Kidney epithelial cell (primary cell): ENCODE results near the gene GREB1L. TPM values are rescaled to one million over a fixed set of nuclear protein-coding genes. Genes with fewer than 3 reads are reported as not detected.

ENCODE experiments used
- DNase-seq: peaks from one replicate; pipeline ENCODE4 v3.0.0-alpha.2; 2010; ENCODE audit warnings: low read depth
- H3K27me3 ChIP-seq: 2 replicates; pipeline ENCODE4 v1.6.0; 2011; ENCODE audit warnings: low read length; ENCODE audit not compliant: control insufficient read depth, insufficient read depth
- H3K36me3 ChIP-seq: 2 replicates; pipeline ENCODE4 v1.5.1; 2011; ENCODE audit warnings: low read length; ENCODE audit not compliant: control insufficient read depth, insufficient read depth
- H3K4me3 ChIP-seq: 2 replicates; pipeline ENCODE4 v1.5.1; 2011; ENCODE audit warnings: low read depth, mild to moderate bottlenecking, control low read depth, low read length
- CTCF ChIP-seq: IDR thresholded peaks from 2 replicates; pipeline ENCODE4 v1.5.1; 2011; ENCODE audit warnings: mild to moderate bottlenecking, moderate library complexity, low read length, control low read depth, inconsistent platforms; ENCODE audit not compliant: insufficient read depth, poor library complexity, severe bottlenecking
- total RNA-seq: library from RNA; depleted of rRNA; stranded (reverse); fragments of >200 nt; gene quantifications from 2 replicates; pipeline ENCODE4 v1.2.3, GENCODE V29; 2015

Gene GREB1L
- total RNA-seq, 1 donor from 2014 or later, result 1.5 TPM

- H3K36me3 ChIP-seq, result no peaks in the 10 kb centered on the region
- no peaks in the 10 kb centered on the region for H3K27me3 ChIP-seq
- no peak for TF ChIP-seq CTCF
- no peak for DNase-seq
- no peak overlapping the region for H3K4me3 ChIP-seq
These were observed 58.2 kb downstream of the GREB1L start for GRCh38 chr18:21300035-21300907.

- Histone ChIP-seq H3K27me3 (no peaks in the 10 kb centered on the region), H3K36me3 (no peaks in the 10 kb centered on the region), H3K4me3 (no peak overlapping the region)
- no peak for DNase-seq
- TF ChIP-seq CTCF, result no peak
These were observed 58.8 kb downstream of the GREB1L start for GRCh38 chr18:21300908-21301200.

GRCh38 chr18:21303445-21303844 is 61.4 kb downstream of the GREB1L start:
- no peaks in the 10 kb centered on the region for H3K36me3 ChIP-seq
- TF ChIP-seq CTCF, result no peak
- no peaks in the 10 kb centered on the region for H3K27me3 ChIP-seq
- no peak overlapping the region for H3K4me3 ChIP-seq
- no peak for DNase-seq

- Histone ChIP-seq H3K36me3 (no peaks in the 10 kb centered on the region), H3K4me3 (no peak overlapping the region), H3K27me3 (no peaks in the 10 kb centered on the region)
- no peak for TF ChIP-seq CTCF
- no peak for DNase-seq
These were observed 61.9 kb downstream of the GREB1L start for GRCh38 chr18:21303895-21304294.

GRCh38 chr18:21305621-21306020 is 63.6 kb downstream of the GREB1L start:
- Histone ChIP-seq H3K27me3 (no peaks in the 10 kb centered on the region), H3K4me3 (no peak overlapping the region), H3K36me3 (no peaks in the 10 kb centered on the region)
- TF ChIP-seq CTCF, result no peak
- DNase-seq, result no peak

- Histone ChIP-seq H3K4me3 (no peak overlapping the region), H3K36me3 (no peaks in the 10 kb centered on the region), H3K27me3 (no peaks in the 10 kb centered on the region)
- no peak for DNase-seq
- no peak for TF ChIP-seq CTCF
These were observed 64.3 kb downstream of the GREB1L start for GRCh38 chr18:21306368-21306767.
